HepG2 (cell line): Measurements from ENCODE around the gene RILP. TPM values are rescaled to one million over a fixed set of nuclear protein-coding genes. Genes with fewer than 3 reads are reported as not detected.
A peak's percentile ranks its signal among the peaks of the same experiment; 100 is the strongest.

Experiments
- BATF2 ChIP-seq: sonication (generic); formaldehyde crosslinking; IDR thresholded peaks from 2 replicates; pipeline ENCODE4 v1.8.0; 2022; ENCODE audit warnings: mild to moderate bottlenecking, missing genetic modification reagents, moderate library complexity
- BRCA1 ChIP-seq: sonication (generic); formaldehyde crosslinking; IDR thresholded peaks from 2 replicates; pipeline ENCODE4 v1.4.0; 2020; ENCODE audit warnings: missing genetic modification reagents
- CENPBD1 ChIP-seq: sonication (generic); formaldehyde crosslinking; IDR thresholded peaks from 2 replicates; pipeline ENCODE4 v1.8.0; 2022; ENCODE audit warnings: missing genetic modification reagents, low read depth, mild to moderate bottlenecking, borderline replicate concordance
- CREBL2 ChIP-seq: sonication (generic); formaldehyde crosslinking; IDR thresholded peaks from 2 replicates; pipeline ENCODE4 v1.8.1; 2023; ENCODE audit warnings: missing genetic modification reagents, mild to moderate bottlenecking, borderline replicate concordance
- E2F2 ChIP-seq: sonication (generic); formaldehyde crosslinking; IDR thresholded peaks from 2 replicates; pipeline ENCODE4 v1.4.0; 2020; ENCODE audit warnings: missing genetic modification reagents, borderline replicate concordance
- FOXA3 ChIP-seq: IDR thresholded peaks from 2 replicates; pipeline ENCODE4 v1.6.1; 2016; ENCODE audit warnings: missing genetic modification reagents, missing compliant biosample characterization
- HNRNPK ChIP-seq: fragments of 200-400 bp; formaldehyde crosslinking; IDR thresholded peaks from 2 replicates; pipeline ENCODE4 v1.6.1; 2018; ENCODE audit warnings: low read length, low read depth, moderate library complexity, mild to moderate bottlenecking; ENCODE audit not compliant: poor library complexity, severe bottlenecking
- HOXD1 ChIP-seq: sonication (generic); formaldehyde crosslinking; IDR thresholded peaks from 2 replicates; pipeline ENCODE4 v1.5.0; 2020; ENCODE audit warnings: missing genetic modification reagents
- MAFK ChIP-seq, 2 experiments: IDR thresholded peaks in 1 of 2; conservative IDR thresholded peaks in 1 of 2; 2 replicates each; pipeline ENCODE4 v1.6.1; 2011; ENCODE audit warnings: improper control_type of control experiment in 2 of 2, low read length in 2 of 2
- NFAT5 ChIP-seq: sonication (generic); formaldehyde crosslinking; IDR thresholded peaks from 2 replicates; pipeline ENCODE4 v1.4.0; 2020; ENCODE audit warnings: missing genetic modification reagents
- PLSCR1 ChIP-seq: sonication (generic); formaldehyde crosslinking; IDR thresholded peaks from 2 replicates; pipeline ENCODE4 v1.5.0; 2020; ENCODE audit warnings: missing genetic modification reagents, mild to moderate bottlenecking, borderline replicate concordance
- SP140L ChIP-seq: sonication (generic); formaldehyde crosslinking; IDR thresholded peaks from 2 replicates; pipeline ENCODE4 v1.4.0; 2020; ENCODE audit warnings: missing genetic modification reagents, borderline replicate concordance
- ZNF101 ChIP-seq: sonication (generic); formaldehyde crosslinking; IDR thresholded peaks from 2 replicates; pipeline ENCODE4 v1.4.0; 2020; ENCODE audit warnings: mild to moderate bottlenecking, low read depth, missing genetic modification reagents, borderline replicate concordance
- ZNF468 ChIP-seq: sonication (generic); formaldehyde crosslinking; IDR thresholded peaks from 2 replicates; pipeline ENCODE4 v1.8.0; 2022; ENCODE audit warnings: mild to moderate bottlenecking, moderate library complexity, missing genetic modification reagents
- ZNF543 ChIP-seq: sonication (generic); formaldehyde crosslinking; IDR thresholded peaks from 2 replicates; pipeline ENCODE4 v1.4.0; 2020; ENCODE audit warnings: mild to moderate bottlenecking, missing genetic modification reagents
- ZNF577 ChIP-seq: sonication (generic); formaldehyde crosslinking; IDR thresholded peaks from 2 replicates; pipeline ENCODE4 v1.4.0; 2020; ENCODE audit warnings: mild to moderate bottlenecking, low read depth, missing genetic modification reagents, borderline replicate concordance
- ZNF639 ChIP-seq: conservative IDR thresholded peaks from 2 replicates; pipeline ENCODE4 v1.6.1; 2018; ENCODE audit warnings: missing genetic modification reagents
- ZNF788 ChIP-seq: sonication (generic); formaldehyde crosslinking; IDR thresholded peaks from 2 replicates; pipeline ENCODE4 v1.5.0; 2020; ENCODE audit warnings: mild to moderate bottlenecking, missing genetic modification reagents, borderline replicate concordance
- polyA plus RNA-seq, 8 experiments: library from polyadenylated mRNA; depleted of rRNA in 3 of 8; stranded (reverse) in 7 of 8; unstranded in 1 of 8; fragments of >200 nt; fragmentation: Illumina TruSeq in 4 of 8; extraction: Trizol in 4 of 8; gene quantifications; 2 replicates each; pipeline versions ENCODE4 v1.2.1 to v1.2.3, GENCODE V29; 2011 to 2016; ENCODE audit warnings: low read depth in 4 of 8, missing spikeins in 1 of 8, mixed read lengths in 1 of 8; ENCODE audit not compliant: insufficient read depth in 1 of 8
- total RNA-seq, 5 experiments: library from RNA; depleted of rRNA; stranded (reverse); fragments of >200 nt; fragmentation: Illumina TruSeq; extraction: Trizol; gene quantifications; 2 replicates each; pipeline ENCODE4 v1.2.3, GENCODE V29; 2016; ENCODE audit warnings: low read depth in 1 of 5

Gene RILP
- total and polyA plus RNA-seq, 2 of the 13 experiments (the other 11 are each of a cell fraction or from before 2014, with no cell fraction given) = 6.6 to 8.1 TPM

- TF ChIP-seq MAFK (conservative IDR thresholded peaks at IDR 0.05 in 1 of 2, IDR thresholded peaks at IDR 0.05 in 1 of 2; ENCODE audit: low read length in 2 of 2) (no peak), ZNF468 (CRISPR knock-in tag) (no peak; the same call in 1 of the 2 replicates), BRCA1 (CRISPR knock-in tag) (no peak), ZNF577 (CRISPR knock-in tag) (no peak), E2F2 (CRISPR knock-in tag) (no peak), ZNF639 (CRISPR knock-in tag) (no peak), PLSCR1 (no peak), NFAT5 (no peak), ZNF101 (CRISPR knock-in tag) (no peak), BATF2 (CRISPR knock-in tag) (no peak), CENPBD1 (CRISPR knock-in tag) (no peak), ZNF788 (CRISPR knock-in tag) (0 out of 2 replicates have a peak, but pooled peaks have one; percentile 18), CREBL2 (CRISPR knock-in tag) (no peak), FOXA3 (CRISPR knock-in tag) (peak; percentile 54), ZNF543 (CRISPR knock-in tag) (peak; percentile 38; the same call in 1 of the 2 replicates), HNRNPK (no peak), HOXD1 (no peak), SP140L (CRISPR knock-in tag) (no peak)
Measured at GRCh38 chr17:1649844-1650501, at the start of gene RILP (continued).
